GM19023 (cell line): ENCODE data around the gene LRRC32.
"Not testable (repeated sequence)": the region's sequence is repeated elsewhere in the genome, so short reads cannot be mapped to it uniquely, and the experiment has no call there.

ENCODE experiments used
- ATAC-seq: cut with Tn5 transposase; IDR thresholded peaks from one replicate; pipeline ENCODE4 v1.9.1; 2021; ENCODE audit warnings: mild to moderate bottlenecking, moderate library complexity; ENCODE audit not compliant: unreplicated experiment

The LRRC32 gene

GRCh38 chr11:76617553-76618265 lies 52.8 kb downstream of the LRRC32 start:
- no peak for ATAC-seq

DNA sequence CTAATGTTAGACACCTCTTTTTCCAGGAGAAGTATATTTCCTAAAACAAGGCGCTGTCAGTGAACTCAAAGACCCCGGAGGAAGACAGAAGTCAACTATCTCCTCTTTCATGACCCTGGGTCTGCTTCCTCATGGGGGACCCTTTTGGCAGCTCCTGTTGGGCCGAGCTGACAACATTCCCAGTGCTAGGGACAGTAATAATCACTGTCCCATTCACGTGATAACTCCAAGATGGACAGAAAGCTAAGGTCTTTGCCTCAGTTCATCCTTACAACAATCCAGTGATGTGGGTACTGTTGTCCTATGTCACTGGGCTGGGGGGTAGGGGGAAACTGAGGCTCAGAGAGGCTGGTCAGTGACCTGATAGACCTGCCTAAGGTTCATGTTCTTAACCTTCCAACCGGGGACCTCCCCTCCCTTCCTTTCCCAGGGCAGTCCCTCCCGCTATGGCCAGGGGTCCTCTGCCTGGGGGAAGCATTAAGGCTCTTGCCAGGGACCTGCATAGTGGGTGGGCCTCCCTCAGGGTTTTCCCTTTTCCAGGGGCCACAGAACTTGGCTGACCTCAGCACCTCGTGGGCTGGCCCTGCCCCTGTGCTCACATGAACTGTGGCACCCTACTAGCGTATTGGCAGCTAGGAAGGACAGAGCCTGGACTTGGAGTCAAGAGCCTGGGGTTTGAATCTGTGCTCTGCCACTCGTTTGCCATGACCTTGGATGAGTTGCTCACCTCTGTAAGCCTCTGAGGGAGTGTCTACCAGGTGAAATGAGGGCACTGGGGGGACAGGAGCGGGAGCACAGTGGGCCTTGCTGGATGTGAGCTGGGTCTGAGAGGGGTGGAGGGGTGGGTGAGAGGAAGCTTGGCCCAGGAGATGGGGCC lies 53.6 kb downstream of the LRRC32 start:
- no peak for ATAC-seq

- no peak for ATAC-seq
These were observed 54.6 kb downstream of the LRRC32 start for GRCh38 chr11:76615950-76616349.

DNA sequence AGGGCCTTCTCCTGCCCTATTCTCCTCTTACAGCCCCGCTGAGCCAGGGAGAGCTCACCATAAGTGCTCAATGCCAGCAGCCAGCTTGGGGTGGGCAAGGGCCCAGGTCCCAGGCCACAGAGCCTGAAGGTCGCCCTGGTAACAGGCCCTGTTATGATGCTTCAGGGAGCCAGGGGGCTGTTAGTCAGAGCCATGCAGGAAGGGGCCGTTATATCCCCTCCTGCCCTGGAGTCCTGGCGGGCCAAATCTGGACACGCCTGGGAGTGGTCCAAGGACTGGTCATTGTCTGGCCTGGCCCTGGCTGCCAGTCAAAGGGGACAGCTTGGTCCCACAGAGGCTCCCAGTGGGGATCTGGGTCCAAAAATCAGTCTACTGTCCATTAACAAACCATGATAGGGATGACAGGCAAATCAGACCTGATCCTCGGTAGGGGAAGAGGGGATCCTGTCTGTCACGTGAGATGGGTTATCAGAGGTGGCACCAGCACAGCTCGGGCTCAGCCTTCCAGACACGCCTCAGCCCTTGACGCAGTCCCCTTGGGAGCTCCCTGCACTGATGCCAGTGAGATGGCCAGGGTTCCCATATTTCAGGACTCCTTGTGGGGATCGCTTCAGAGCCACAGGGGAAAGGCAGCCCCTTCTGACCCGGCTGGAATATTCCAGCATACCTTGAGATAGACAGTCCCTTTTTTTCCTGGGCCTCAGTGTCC lies 55.9 kb downstream of the LRRC32 start:
- no peak for ATAC-seq

- ATAC-seq: no peak
These were observed 56.6 kb downstream of the LRRC32 start for GRCh38 chr11:76613901-76614300.

- no peak for ATAC-seq
These were observed 58.3 kb downstream of the LRRC32 start for GRCh38 chr11:76612226-76612625.

- ATAC-seq: no peak
These were observed 59.6 kb downstream of the LRRC32 start for GRCh38 chr11:76610871-76611475.

GRCh38 chr11:76610371-76610770 lies 60.2 kb downstream of the LRRC32 start:
- ATAC-seq: no peak

DNA sequence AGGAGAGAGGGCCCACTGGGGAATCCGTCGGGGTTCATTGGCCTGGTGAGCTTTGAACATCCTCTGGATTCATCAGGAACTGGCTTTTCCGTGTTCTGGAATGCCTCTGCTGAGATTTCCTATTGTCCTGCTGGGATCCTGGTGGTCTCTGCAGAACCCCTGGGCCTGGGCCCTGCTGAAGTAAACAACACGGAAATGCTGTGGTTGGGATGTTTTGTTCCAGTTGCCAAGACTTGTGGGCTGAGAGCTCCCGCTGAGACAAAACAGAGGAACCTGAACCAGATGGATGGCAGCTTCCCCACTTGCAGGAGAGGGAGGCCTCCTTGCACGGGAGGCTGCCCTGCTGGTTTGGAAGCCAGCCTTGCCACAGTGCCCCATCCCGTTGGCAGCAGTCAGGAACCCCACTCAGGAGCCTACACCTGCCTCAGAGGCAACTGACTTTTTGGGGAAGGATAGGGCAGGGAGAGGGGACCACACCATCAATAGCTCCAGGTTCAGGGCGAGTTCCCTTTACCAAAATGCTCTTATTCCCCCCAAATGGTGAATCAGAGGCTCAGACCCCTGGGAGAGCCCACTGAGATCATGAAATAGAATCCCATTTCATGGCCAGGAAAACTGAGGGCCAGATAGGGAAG lies 60.7 kb downstream of the LRRC32 start:
- ATAC-seq: no peak

- not testable (repeated sequence) for ATAC-seq
These were observed 61.6 kb downstream of the LRRC32 start for GRCh38 chr11:76608879-76609460.

- ATAC-seq: not testable (repeated sequence)
These were observed 62.3 kb downstream of the LRRC32 start for GRCh38 chr11:76608228-76608627.
